SJCRH30 (cell line): Measurements from ENCODE around the gene ZNF740. TPM values are rescaled to one million over a fixed set of nuclear protein-coding genes. Genes with fewer than 3 reads are reported as not detected.

ENCODE experiments used
- total RNA-seq: library from RNA; depleted of rRNA; stranded (reverse); fragments of >200 nt; shearing (Covaris generic); gene quantifications from 2 replicates; pipeline ENCODE4 v1.2.3, GENCODE V29; 2014; rRNA removed

ZNF740 gene
- total RNA-seq, 1 experiment from 2014 or later, result 17.4 TPM

Other genes starting within 250 kb of the ZNF740 start
- 7.4 and 9.6 TPM in 2 replicates for gene KRT18, start 231.6 kb upstream of the ZNF740 start, total RNA-seq
- gene EIF4B, start 174.3 kb upstream of the ZNF740 start, total RNA-seq, result 505 and 541 TPM in 2 replicates
- 13.3 and 16.1 TPM in 2 replicates for gene TNS2, start 130.7 kb upstream of the ZNF740 start, total RNA-seq
- gene SPRYD3, start 101.3 kb upstream of the ZNF740 start, total RNA-seq, result 8.9 and 10.4 TPM in 2 replicates
- gene IGFBP6, start 83.1 kb upstream of the ZNF740 start, total RNA-seq, result 11.5 and 13.0 TPM in 2 replicates
- gene SOAT2, start 77.2 kb upstream of the ZNF740 start, total RNA-seq, result not detected in 2 replicates
- gene CSAD, start 203 bp downstream of the ZNF740 start, total RNA-seq, result 1.7 and 3.3 TPM in 2 replicates
- not detected in 2 replicates for gene ITGB7, start 26.5 kb downstream of the ZNF740 start, total RNA-seq
- 5.0 and 5.5 TPM in 2 replicates for gene RARG, start 51.5 kb downstream of the ZNF740 start, total RNA-seq
- gene ESPL1, start 87.6 kb downstream of the ZNF740 start, total RNA-seq, result 24.9 and 29.5 TPM in 2 replicates
- gene PFDN5, start 114.8 kb downstream of the ZNF740 start, total RNA-seq, result 297 and 308 TPM in 2 replicates
- 35.8 and 37.9 TPM in 2 replicates for gene MYG1, start 119.0 kb downstream of the ZNF740 start, total RNA-seq
- 55.5 and 57.2 TPM in 2 replicates for gene AAAS, start 140.9 kb downstream of the ZNF740 start, total RNA-seq
- gene SP7, start 155.6 kb downstream of the ZNF740 start, total RNA-seq, result not detected in 2 replicates
- gene SP1, start 199.5 kb downstream of the ZNF740 start, total RNA-seq, result 50.2 and 53.1 TPM in 2 replicates
- 0.14 and 0.15 TPM in 2 replicates for gene AMHR2, start 243.1 kb downstream of the ZNF740 start, total RNA-seq